ENCODE results near the gene GPC5.

GPC5 gene

DNA sequence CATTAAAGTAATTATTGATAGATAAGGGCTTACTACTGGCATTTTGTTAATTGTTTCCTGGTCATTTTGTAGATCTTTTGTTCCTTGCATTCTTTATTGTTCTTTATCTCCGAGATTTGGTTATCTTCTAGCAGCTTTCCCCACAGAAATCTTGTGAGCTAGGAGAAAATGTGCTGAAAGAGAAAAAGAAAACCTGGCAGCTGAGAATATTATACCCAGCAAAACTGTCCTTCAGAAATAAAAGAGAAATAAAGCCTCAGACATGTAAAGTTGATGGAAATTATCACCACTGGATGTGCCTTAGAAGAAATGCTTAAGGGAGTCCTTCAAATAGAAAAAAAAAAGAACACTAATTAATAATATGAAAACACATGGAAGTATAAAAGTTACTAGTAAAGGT, 1363.3 kb downstream of the GPC5 start:
- TF ChIP-seq, protein P1, sequence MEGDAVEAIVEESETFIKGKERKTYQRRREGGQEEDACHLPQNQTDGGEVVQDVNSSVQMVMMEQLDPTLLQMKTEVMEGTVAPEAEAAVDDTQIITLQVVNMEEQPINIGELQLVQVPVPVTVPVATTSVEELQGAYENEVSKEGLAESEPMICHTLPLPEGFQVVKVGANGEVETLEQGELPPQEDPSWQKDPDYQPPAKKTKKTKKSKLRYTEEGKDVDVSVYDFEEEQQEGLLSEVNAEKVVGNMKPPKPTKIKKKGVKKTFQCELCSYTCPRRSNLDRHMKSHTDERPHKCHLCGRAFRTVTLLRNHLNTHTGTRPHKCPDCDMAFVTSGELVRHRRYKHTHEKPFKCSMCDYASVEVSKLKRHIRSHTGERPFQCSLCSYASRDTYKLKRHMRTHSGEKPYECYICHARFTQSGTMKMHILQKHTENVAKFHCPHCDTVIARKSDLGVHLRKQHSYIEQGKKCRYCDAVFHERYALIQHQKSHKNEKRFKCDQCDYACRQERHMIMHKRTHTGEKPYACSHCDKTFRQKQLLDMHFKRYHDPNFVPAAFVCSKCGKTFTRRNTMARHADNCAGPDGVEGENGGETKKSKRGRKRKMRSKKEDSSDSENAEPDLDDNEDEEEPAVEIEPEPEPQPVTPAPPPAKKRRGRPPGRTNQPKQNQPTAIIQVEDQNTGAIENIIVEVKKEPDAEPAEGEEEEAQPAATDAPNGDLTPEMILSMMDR (IDR thresholded peaks at IDR 0.05; ENCODE audit: insufficient read depth, low read length, poor library complexity, severe bottlenecking), result no peak
- H3K4me3 ChIP-seq (replicated peaks; ENCODE audit: low read depth, low read length), result no peak overlapping the region
- H3K36me3 ChIP-seq (ENCODE audit: control insufficient read depth, insufficient read depth, low read length), result no peaks in the 10 kb centered on the region

DNA sequence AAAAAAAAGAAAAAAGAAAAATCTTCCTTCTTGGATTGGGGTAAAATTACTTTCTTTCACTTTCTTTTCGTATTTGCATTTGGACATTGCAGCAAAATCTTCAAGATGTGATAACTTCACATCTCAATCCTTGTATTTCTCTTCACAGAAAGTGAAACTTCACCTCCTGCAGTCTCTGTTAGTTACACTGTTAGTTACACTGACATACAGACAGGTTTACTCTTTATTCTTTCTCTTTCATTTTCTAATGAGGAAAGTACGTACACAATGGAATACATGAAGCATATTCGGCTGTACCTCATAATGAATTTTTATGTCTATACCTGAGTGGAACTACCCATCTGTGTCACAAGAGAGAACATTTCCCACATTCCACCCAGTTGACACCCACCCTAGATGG, 1369.0 kb downstream of the GPC5 start:
- no peaks in the 10 kb centered on the region for H3K36me3 ChIP-seq (ENCODE audit: control insufficient read depth, insufficient read depth, low read length)
- TF ChIP-seq, protein P1 (IDR thresholded peaks at IDR 0.05; ENCODE audit: insufficient read depth, low read length, poor library complexity, severe bottlenecking), result no peak
- no peak overlapping the region; the same call in 1 of the 2 replicates for H3K4me3 ChIP-seq (replicated peaks; ENCODE audit: low read depth, low read length)
- DNase-seq (ENCODE audit: extremely low read depth, insufficient read length), result no peak
- no peaks in the 10 kb centered on the region for H3K27me3 ChIP-seq (replicated peaks; ENCODE audit: control insufficient read depth, insufficient read depth, low read length)

More for the DNA sequence above, 1363.3 kb downstream of the GPC5 start:
- no peaks in the 10 kb centered on the region for H3K27me3 ChIP-seq (replicated peaks; ENCODE audit: control insufficient read depth, insufficient read depth, low read length)
- no peak for DNase-seq (ENCODE audit: extremely low read depth, insufficient read length)

DNA sequence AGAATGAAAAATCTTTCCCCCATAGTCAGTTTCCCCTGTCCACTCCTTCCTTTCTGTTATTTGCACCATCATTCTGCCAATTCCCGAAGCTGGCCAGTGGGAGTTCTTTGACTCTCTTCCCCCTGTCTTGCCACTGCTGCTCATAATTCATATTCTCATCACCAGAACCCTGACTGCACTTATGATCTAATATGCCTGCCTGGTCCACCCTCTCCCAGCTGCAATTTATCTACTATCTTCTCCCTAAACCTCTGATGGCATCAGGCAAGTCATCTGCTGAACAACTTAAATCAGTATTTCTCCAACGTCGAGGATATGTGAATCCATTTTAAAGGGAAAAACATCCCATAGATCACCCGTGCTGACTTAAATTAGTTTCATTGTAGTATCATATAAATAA, 1370.2 kb downstream of the GPC5 start:
- TF ChIP-seq, protein P1 (IDR thresholded peaks at IDR 0.05; ENCODE audit: insufficient read depth, low read length, poor library complexity, severe bottlenecking), result no peak
- H3K27me3 ChIP-seq (replicated peaks; ENCODE audit: control insufficient read depth, insufficient read depth, low read length), result no peaks in the 10 kb centered on the region
- H3K36me3 ChIP-seq (ENCODE audit: control insufficient read depth, insufficient read depth, low read length), result no peaks in the 10 kb centered on the region
- H3K4me3 ChIP-seq (replicated peaks; ENCODE audit: low read depth, low read length), result no peak overlapping the region
- no peak for DNase-seq (ENCODE audit: extremely low read depth, insufficient read length)

DNA sequence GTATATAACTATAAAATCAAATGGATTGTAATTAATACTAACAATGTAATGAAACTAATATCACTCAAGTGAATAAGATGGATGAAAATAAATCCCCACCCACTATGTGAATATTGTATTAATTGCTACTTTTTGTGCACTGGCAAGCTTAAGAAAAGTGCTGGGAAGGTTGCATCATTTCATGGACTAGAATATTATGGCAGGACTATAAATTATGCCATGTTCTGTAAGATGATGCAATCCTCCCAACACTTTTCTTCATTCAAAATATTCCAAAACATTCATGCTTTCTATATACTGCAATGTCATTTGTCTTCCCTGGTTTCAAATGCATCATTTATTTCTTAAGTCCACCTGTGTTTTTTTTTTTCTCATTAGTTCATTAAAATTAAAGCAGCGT, 1370.6 kb downstream of the GPC5 start:
- Histone ChIP-seq H3K4me3 (replicated peaks; ENCODE audit: low read depth, low read length) (no peak overlapping the region), H3K36me3 (ENCODE audit: control insufficient read depth, insufficient read depth, low read length) (no peaks in the 10 kb centered on the region), H3K27me3 (replicated peaks; ENCODE audit: control insufficient read depth, insufficient read depth, low read length) (no peaks in the 10 kb centered on the region)
- TF ChIP-seq, protein P1 (IDR thresholded peaks at IDR 0.05; ENCODE audit: insufficient read depth, low read length, poor library complexity, severe bottlenecking), result no peak
- DNase-seq (ENCODE audit: extremely low read depth, insufficient read length), result no peak

DNA sequence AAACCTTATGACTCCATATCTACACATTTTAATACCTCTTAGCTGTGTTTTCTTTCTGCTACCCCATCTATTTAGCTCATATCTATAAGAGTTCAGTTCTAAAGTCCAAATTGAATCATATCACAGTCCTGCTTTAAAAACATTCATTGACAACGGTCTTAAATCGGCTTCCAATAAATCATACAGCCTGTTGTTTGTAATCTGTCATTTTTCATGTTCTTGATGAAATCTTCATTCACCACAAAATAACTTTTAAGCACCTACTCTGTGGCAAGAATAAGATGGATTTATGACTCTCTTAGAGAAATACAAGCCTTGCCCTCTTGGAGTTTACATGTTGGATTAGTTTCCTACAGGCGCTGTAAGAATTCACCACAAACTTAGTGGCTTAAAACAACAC, 1377.2 kb downstream of the GPC5 start:
- Histone ChIP-seq H3K4me3 (replicated peaks; ENCODE audit: low read depth, low read length) (no peak overlapping the region), H3K27me3 (replicated peaks; ENCODE audit: control insufficient read depth, insufficient read depth, low read length) (no peaks in the 10 kb centered on the region), H3K36me3 (ENCODE audit: control insufficient read depth, insufficient read depth, low read length) (no peaks in the 10 kb centered on the region)
- TF ChIP-seq, protein P1 (IDR thresholded peaks at IDR 0.05; ENCODE audit: insufficient read depth, low read length, poor library complexity, severe bottlenecking), result no peak
- DNase-seq (ENCODE audit: extremely low read depth, insufficient read length), result no peak

Data from GM06990 (cell line).